ENCODE results near the gene GTF3A.

Gene GTF3A

DNA sequence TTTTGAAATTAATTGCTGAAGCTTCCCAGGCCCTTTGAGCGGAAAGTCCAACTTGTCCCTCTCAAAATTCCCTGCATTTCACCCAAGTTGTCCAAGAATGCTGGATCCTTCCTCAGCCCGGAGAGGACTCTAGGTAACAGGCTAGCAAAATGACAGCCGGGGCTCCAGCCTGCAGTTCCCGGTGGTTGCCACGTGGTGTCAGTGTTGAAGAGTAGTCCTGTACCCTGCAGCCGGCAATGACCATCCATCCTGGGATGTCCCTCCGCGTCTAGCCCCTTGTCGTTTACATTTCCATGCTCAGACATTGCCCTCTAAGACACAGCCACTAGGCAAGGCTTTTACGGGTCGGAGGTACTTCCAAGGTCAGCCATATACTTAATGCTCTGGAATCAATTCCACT, 57.3 kb downstream of the GTF3A start:
- TF ChIP-seq SIN3A (IDR thresholded peaks at IDR 0.05; ENCODE audit: borderline replicate concordance, insufficient read depth, low read length) (no peak), FOXP2 (optimal IDR thresholded peaks at IDR 0.05; ENCODE audit: borderline replicate concordance, extremely low read depth, extremely low read length, insufficient read depth) (no peak), REST (IDR thresholded peaks at IDR 0.05; ENCODE audit: insufficient read depth in 1 of 2, low read depth in 2 of 2, low read length in 2 of 2) (no peak), TAF1 (IDR thresholded peaks at IDR 0.05; ENCODE audit: borderline replicate concordance, insufficient read depth, low read length) (no peak), POLR2AphosphoS5 (IDR thresholded peaks at IDR 0.05; ENCODE audit: low read depth, low read length) (no peak)

- TF ChIP-seq POLR2AphosphoS5 (IDR thresholded peaks at IDR 0.05; ENCODE audit: low read depth, low read length) (no peak), REST (IDR thresholded peaks at IDR 0.05; ENCODE audit: insufficient read depth in 1 of 2, low read depth in 2 of 2, low read length in 2 of 2) (no peak), TAF1 (IDR thresholded peaks at IDR 0.05; ENCODE audit: borderline replicate concordance, insufficient read depth, low read length) (no peak), FOXP2 (optimal IDR thresholded peaks at IDR 0.05; ENCODE audit: borderline replicate concordance, extremely low read depth, extremely low read length, insufficient read depth) (no peak), SIN3A (IDR thresholded peaks at IDR 0.05; ENCODE audit: borderline replicate concordance, insufficient read depth, low read length) (no peak)
Observed at GRCh38 chr13:27482983-27483382, 58.6 kb downstream of the GTF3A start.

- TF ChIP-seq FOXP2 (optimal IDR thresholded peaks at IDR 0.05; ENCODE audit: borderline replicate concordance, extremely low read depth, extremely low read length, insufficient read depth), result no peak
- no peak for TF ChIP-seq REST (IDR thresholded peaks at IDR 0.05; ENCODE audit: insufficient read depth in 1 of 2, low read depth in 2 of 2, low read length in 2 of 2)
- TF ChIP-seq SIN3A (IDR thresholded peaks at IDR 0.05; ENCODE audit: borderline replicate concordance, insufficient read depth, low read length), result no peak
- no peak for TF ChIP-seq POLR2AphosphoS5 (IDR thresholded peaks at IDR 0.05; ENCODE audit: low read depth, low read length)
- no peak for TF ChIP-seq TAF1 (IDR thresholded peaks at IDR 0.05; ENCODE audit: borderline replicate concordance, insufficient read depth, low read length)
Observed at GRCh38 chr13:27483421-27483820, 59.0 kb downstream of the GTF3A start.
